ENCODE measurements around the gene FCN1.

The FCN1 gene

GRCh38 chr9:134965411-134965810 is 47.7 kb upstream of the FCN1 start:
- TF ChIP-seq REST (IDR thresholded peaks at IDR 0.05; ENCODE audit: insufficient read depth in 1 of 2, low read depth in 2 of 2, low read length in 2 of 2) (no peak), TAF1 (IDR thresholded peaks at IDR 0.05; ENCODE audit: borderline replicate concordance, insufficient read depth, low read length) (no peak), POLR2AphosphoS5 (IDR thresholded peaks at IDR 0.05; ENCODE audit: low read depth, low read length) (no peak), FOXP2 (optimal IDR thresholded peaks at IDR 0.05; ENCODE audit: borderline replicate concordance, extremely low read depth, extremely low read length, insufficient read depth) (no peak)

- TF ChIP-seq FOXP2 (optimal IDR thresholded peaks at IDR 0.05; ENCODE audit: borderline replicate concordance, extremely low read depth, extremely low read length, insufficient read depth) (no peak), SIN3A (IDR thresholded peaks at IDR 0.05; ENCODE audit: borderline replicate concordance, insufficient read depth, low read length) (no peak), REST (IDR thresholded peaks at IDR 0.05; ENCODE audit: insufficient read depth in 1 of 2, low read depth in 2 of 2, low read length in 2 of 2) (no peak), TAF1 (IDR thresholded peaks at IDR 0.05; ENCODE audit: borderline replicate concordance, insufficient read depth, low read length) (no peak), POLR2AphosphoS5 (IDR thresholded peaks at IDR 0.05; ENCODE audit: low read depth, low read length) (no peak)
Observed at GRCh38 chr9:134964271-134965055, 46.8 kb upstream of the FCN1 start.

- TF ChIP-seq SIN3A (IDR thresholded peaks at IDR 0.05; ENCODE audit: borderline replicate concordance, insufficient read depth, low read length) (no peak), POLR2AphosphoS5 (IDR thresholded peaks at IDR 0.05; ENCODE audit: low read depth, low read length) (no peak), REST (IDR thresholded peaks at IDR 0.05; ENCODE audit: insufficient read depth in 1 of 2, low read depth in 2 of 2, low read length in 2 of 2) (no peak), FOXP2 (optimal IDR thresholded peaks at IDR 0.05; ENCODE audit: borderline replicate concordance, extremely low read depth, extremely low read length, insufficient read depth) (no peak), TAF1 (IDR thresholded peaks at IDR 0.05; ENCODE audit: borderline replicate concordance, insufficient read depth, low read length) (no peak)
Observed at GRCh38 chr9:134963546-134963945, 45.8 kb upstream of the FCN1 start.

GRCh38 chr9:134962973-134963364 is 45.3 kb upstream of the FCN1 start:
- TF ChIP-seq REST (IDR thresholded peaks at IDR 0.05; ENCODE audit: insufficient read depth in 1 of 2, low read depth in 2 of 2, low read length in 2 of 2), result no peak
- no peak for TF ChIP-seq TAF1 (IDR thresholded peaks at IDR 0.05; ENCODE audit: borderline replicate concordance, insufficient read depth, low read length)
- TF ChIP-seq POLR2AphosphoS5 (IDR thresholded peaks at IDR 0.05; ENCODE audit: low read depth, low read length), result no peak
- no peak for TF ChIP-seq FOXP2 (optimal IDR thresholded peaks at IDR 0.05; ENCODE audit: borderline replicate concordance, extremely low read depth, extremely low read length, insufficient read depth)
- TF ChIP-seq SIN3A (IDR thresholded peaks at IDR 0.05; ENCODE audit: borderline replicate concordance, insufficient read depth, low read length), result no peak

Data from PFSK-1 (cell line).